Activated CD8-positive, alpha-beta memory T cell treated with anti-CD3 and anti-CD28 coated beads for 36 hours (primary cell): ENCODE results near the gene NPIPA1. TPM values are rescaled to one million over a fixed set of nuclear protein-coding genes. Genes with fewer than 3 reads are reported as not detected.

Source experiments
- total RNA-seq, 2 experiments: library from RNA; stranded (reverse); gene quantifications; one replicate each; pipeline ENCODE4 v1.2.3, GENCODE V29; 2021

The NPIPA1 gene
- total RNA-seq, 2 experiments from 2014 or later = 69.9 to 78.2 TPM

Other genes starting within 250 kb of the NPIPA1 start
- gene PLA2G10, start 243.1 kb upstream of the NPIPA1 start, total RNA-seq = not detected
- 1 to 10 TPM in 1 of 2 experiments, under 1 TPM in 1; 0.82 to 1.7 TPM for gene NPIPA3, start 234.0 kb upstream of the NPIPA1 start, total RNA-seq
- gene NPIPA2, start 194.9 kb upstream of the NPIPA1 start, total RNA-seq = 1 to 10 TPM in 1 of 2 experiments, not detected in 1; 1.2 TPM
- 10 to 100 TPM; 80.5 to 86.2 TPM for gene NOMO1, start 103.7 kb upstream of the NPIPA1 start, total RNA-seq
- gene PDXDC1, start 37.6 kb downstream of the NPIPA1 start, total RNA-seq = 10 to 100 TPM; 53.1 to 54.2 TPM
- 10 to 100 TPM; 34.8 to 37.2 TPM for gene NTAN1, start 118.6 kb downstream of the NPIPA1 start, total RNA-seq
- 10 to 100 TPM; 50.7 to 55.2 TPM for gene RRN3, start 156.8 kb downstream of the NPIPA1 start, total RNA-seq